ENCODE results near the gene PGC. TPM values are rescaled to one million over a fixed set of nuclear protein-coding genes. Genes with fewer than 3 reads are reported as not detected.

The PGC gene
- total RNA-seq, 1 experiment from 2014 or later: not detected

GRCh38 chr6:41732149-41732548 lies 15.0 kb downstream of the PGC start:
- Histone ChIP-seq H2BK20ac (ENCODE audit: low read depth, low read length, poor library complexity, severe bottlenecking) (no peak overlapping the region), H3K23ac (ENCODE audit: insufficient read length, low read depth, low read length) (no peak overlapping the region), H4K8ac (replicated peaks; ENCODE audit: insufficient read length, low read depth, low read length) (no peak overlapping the region), H4K5ac (ENCODE audit: insufficient read length, low read depth, low read length) (no peak overlapping the region), H2AFZ (ENCODE audit: low read length) (no peak overlapping the region), H3K9me3 (ENCODE audit: control insufficient read depth, low read depth, low read length) (no peaks in the 10 kb centered on the region), H4K20me1 (ENCODE audit: control insufficient read depth, insufficient read depth, insufficient read length) (no peaks in the 10 kb centered on the region), H3K27ac (ENCODE audit: insufficient read length, low read depth, low read length) (no peak overlapping the region), H3K4ac (ENCODE audit: low read depth, low read length) (no peak overlapping the region), H3K4me1 (ENCODE audit: insufficient read depth, low read length) (peaks cover 11% of the 10 kb centered on the region; the same call in 1 of the 2 replicates), H3K14ac (ENCODE audit: insufficient read depth, low read length) (no peak overlapping the region), H3K18ac (ENCODE audit: insufficient read length, low read depth, low read length) (no peak overlapping the region), H2AK5ac (ENCODE audit: insufficient read length, low read length) (no peak overlapping the region), H2BK120ac (ENCODE audit: low read depth, low read length, poor library complexity, severe bottlenecking) (no peak overlapping the region), H4K91ac (ENCODE audit: insufficient read length, low read depth, low read length) (no peak overlapping the region), H3K79me1 (ENCODE audit: insufficient read depth, low read depth, low read length, poor library complexity, severe bottlenecking) (no peaks in the 10 kb centered on the region), H3K79me2 (ENCODE audit: insufficient read depth, low read length) (no peaks in the 10 kb centered on the region), H3K4me2 (ENCODE audit: insufficient read depth, insufficient read length, low read length) (no peak overlapping the region), H2BK15ac (ENCODE audit: low read depth, low read length) (no peak overlapping the region), H2BK5ac (ENCODE audit: insufficient read length, low read length) (no peak overlapping the region), H3K23me2 (ENCODE audit: insufficient read length, low read depth, low read length, poor library complexity, severe bottlenecking) (peaks cover 12% of the 10 kb centered on the region), H3K27me3 (ENCODE audit: insufficient read depth, low read length) (no peaks in the 10 kb centered on the region), H2BK12ac (ENCODE audit: insufficient read length, low read depth, low read length) (no peak overlapping the region), H3T11ph (ENCODE audit: low read length) (no peak overlapping the region), H3K56ac (ENCODE audit: insufficient read length, low read depth, low read length) (no peak overlapping the region), H3K9ac (ENCODE audit: extremely low read depth, insufficient read length, low read length) (no peak overlapping the region)
- H3K4me1 Mint-ChIP-seq: peaks cover 55 to 57% of the 10 kb centered on the region in 2 experiments
- no peak for TF ChIP-seq CTCF (conservative IDR thresholded peaks at IDR 0.05)
- peak overlapping the region in 1 of 2 experiments; percentile 93; a peak in 2 of 5 replicates for H3K4me3 Mint-ChIP-seq
- no peaks in the 10 kb centered on the region for H3K36me3 Mint-ChIP-seq (ENCODE audit: insufficient read depth in 1 of 3, low read depth in 3 of 3)
- no peak overlapping the region for H3K27ac Mint-ChIP-seq
- H3K9me3 Mint-ChIP-seq: no peaks in the 10 kb centered on the region; a peak in 1 of 5 replicates
- no peak for DNase-seq
- peaks cover 32% of the 10 kb centered on the region for H3K27me3 Mint-ChIP-seq (ENCODE audit: low read depth)

All from H9 (cell line).